Stimulated activated CD4-positive, alpha-beta T cell treated with anti-CD3 and anti-CD28 coated beads, TNF-alpha, amount 100 ng/mL, for 4 hours (primary cell): ENCODE results near the gene C10orf120.

ENCODE experiments used
- DNase-seq, 3 experiments: peaks; one replicate each; pipeline ENCODE4 v3.0.0-alpha.2; 2020; ENCODE audit warnings: low read depth in 3 of 3

C10orf120 gene

DNA sequence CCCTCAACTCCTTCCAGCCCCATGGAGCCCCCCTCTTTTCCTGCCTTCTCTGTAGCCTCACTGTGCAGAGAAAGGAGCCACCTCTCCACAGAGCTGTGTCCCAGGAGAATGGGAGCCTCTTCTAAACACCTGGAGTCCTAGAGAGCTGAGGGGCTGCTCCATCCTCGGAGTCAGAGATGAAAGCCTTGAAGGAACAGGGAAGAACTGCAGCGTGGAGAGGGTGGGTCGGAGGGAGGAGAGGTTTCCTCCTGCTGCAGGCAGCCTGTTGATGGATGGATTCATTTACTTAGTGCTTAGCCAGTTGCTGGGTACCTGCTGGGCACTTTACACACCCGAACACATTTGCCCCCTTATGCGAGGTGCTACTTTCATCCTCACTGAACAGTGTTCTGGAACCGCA is 39.0 kb downstream of the C10orf120 start:
- DNase-seq: no peak

- DNase-seq: no peak
Measured at GRCh38 chr10:122659651-122660050, 40.0 kb downstream of the C10orf120 start.

DNA sequence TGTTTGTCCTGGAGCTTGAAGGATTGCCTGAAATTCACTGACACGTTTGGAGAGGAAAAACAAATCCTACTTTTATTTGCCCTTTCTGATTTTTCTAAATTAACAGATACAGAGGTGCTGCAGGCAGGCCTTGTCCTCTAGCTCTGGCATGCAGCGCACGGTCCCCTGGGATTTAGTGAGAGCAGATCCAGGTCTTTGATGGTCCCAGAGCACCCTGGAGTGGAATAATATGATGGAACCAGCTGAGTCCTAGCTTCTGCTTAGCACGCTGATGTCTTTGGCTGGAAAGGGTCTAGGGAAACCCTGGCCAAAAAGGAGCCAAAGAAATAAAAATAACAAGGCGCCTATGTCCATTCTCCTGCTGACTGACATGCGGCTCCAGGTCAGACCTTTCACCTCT is 40.5 kb downstream of the C10orf120 start:
- DNase-seq: no peak

DNA sequence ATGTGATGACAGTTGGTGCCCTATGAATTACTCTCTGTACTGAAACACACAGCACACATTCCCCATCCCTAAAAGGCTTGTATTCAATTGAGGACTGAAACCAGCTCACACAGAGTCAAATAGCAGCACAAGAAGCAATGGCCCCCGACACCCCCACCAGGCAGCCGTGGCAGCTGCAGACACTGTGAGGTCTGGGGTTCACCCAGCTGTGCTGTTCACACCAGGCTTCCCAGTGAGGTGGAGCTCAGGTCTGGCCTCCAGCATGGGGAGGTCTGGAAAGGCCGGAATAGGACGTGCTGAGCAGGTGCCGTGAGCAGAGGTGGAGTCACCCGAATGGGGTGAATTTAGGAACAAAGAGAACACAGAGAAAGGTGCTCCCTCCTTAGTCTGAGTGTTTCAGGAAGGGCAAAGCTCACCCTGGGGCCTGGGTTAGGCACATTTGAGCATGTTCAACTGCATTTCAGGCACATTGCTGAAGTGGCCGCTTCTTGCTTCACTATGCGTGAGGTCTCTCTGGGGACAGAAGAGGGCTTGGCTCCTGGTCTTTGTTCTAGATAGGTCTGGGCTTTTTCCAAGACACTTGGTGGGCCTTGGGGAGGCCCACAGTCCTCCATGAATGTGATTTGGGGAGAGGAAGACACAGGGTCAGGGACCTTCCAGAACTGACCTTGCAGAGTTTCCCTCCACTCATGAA is 41.1 kb downstream of the C10orf120 start:
- DNase-seq: no peak

DNA sequence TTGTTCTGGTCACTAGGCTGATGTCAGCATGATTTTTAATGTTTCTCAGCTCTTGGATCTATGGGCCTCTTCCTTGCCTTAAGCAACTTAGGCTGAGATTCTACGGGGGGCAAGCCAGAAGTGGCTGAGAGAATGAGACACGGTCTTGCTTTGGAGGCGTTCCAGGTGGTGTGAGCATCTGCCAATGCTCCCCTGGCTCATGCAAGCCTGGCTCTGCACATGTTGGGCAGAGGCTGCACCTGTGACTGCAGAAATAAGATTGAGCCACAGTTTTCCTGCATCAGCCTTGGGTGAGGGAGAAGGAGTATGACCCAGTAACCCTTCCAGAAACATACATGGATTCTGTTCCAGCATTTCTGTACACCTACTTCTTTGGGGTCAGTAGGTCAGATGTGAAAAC is 41.9 kb downstream of the C10orf120 start:
- no peak for DNase-seq

DNA sequence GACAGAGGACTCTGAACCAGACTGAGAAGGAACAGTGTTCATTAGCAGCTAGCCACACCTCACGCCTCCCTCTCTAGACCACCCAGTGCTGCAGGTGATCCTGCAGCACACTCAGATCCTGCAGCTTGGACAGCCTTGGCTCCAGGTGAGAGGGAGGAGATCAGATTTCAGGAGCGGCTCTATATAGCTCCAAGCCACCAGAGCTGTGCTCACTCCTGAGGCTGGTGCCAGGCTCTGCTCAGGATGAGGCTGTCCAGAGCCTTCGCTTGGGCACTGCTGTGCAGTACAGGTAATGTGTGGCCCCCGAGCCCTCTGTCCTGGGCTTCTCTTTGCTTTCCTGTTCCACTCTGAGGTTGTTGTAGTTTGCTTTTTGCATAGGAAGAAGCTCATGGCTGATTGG is 42.4 kb downstream of the C10orf120 start:
- DNase-seq: no peak

DNA sequence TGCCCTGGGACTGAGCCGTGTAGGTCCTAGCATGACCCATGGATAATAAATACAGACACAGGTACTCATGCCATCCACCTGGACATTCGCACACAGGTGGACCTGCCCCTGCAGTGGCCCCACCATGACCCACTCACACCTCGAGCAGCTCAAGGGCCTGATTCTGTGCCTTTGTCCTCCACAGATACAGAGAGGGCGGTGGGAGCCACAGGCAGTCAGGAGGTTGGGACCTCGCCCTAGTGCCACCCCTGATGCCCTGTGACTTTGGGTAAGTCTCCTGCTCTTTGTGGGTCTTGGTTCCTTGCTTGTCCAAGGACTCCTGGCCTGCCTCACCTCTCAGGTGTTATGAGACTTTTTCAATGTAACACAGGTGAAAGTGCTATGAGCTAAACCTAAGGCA is 42.9 kb downstream of the C10orf120 start:
- DNase-seq: no peak

GRCh38 chr10:122656308-122656705 is 43.3 kb downstream of the C10orf120 start:
- DNase-seq: no peak

DNA sequence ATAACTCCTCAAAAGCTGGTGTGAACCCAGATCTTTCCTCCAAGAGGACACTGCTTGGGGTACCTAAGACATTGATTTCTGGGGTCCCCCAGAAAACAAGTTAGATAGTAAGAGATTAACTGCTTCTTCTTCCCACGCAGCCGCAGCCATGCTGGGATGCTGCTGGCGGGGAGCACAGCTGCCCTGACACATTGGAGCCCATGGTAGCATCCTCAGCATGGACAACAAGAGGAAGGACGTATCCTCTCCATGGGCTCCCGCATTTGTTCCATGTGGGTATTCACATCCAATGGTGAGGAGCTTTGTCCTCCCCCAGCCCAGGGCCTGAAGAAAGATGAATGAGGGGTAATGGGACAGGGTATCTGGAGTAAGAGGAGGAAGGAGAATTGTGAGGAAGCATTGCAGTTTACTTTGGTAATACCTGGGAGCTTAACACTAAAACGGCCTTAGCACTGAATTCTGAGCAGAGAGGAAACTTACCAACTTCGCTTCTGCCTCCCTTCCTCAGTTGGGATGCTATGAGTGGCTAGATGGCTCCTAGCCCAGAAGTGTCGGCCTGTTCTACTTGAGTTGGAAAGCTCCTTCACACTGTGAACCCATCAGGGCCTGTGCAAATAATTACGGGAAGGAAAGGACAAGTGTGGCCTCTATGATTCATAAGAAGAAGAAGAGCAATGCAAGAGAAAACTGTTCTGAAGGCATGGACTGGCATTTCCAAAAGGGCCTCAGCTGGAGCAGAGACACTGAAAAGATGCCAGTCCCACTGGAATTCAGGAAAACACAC is 43.9 kb downstream of the C10orf120 start:
- DNase-seq: no peak

- no peak for DNase-seq
Measured at GRCh38 chr10:122650331-122650730, 49.3 kb downstream of the C10orf120 start.

GRCh38 chr10:122649903-122650302 is 49.7 kb downstream of the C10orf120 start:
- no peak for DNase-seq

DNA sequence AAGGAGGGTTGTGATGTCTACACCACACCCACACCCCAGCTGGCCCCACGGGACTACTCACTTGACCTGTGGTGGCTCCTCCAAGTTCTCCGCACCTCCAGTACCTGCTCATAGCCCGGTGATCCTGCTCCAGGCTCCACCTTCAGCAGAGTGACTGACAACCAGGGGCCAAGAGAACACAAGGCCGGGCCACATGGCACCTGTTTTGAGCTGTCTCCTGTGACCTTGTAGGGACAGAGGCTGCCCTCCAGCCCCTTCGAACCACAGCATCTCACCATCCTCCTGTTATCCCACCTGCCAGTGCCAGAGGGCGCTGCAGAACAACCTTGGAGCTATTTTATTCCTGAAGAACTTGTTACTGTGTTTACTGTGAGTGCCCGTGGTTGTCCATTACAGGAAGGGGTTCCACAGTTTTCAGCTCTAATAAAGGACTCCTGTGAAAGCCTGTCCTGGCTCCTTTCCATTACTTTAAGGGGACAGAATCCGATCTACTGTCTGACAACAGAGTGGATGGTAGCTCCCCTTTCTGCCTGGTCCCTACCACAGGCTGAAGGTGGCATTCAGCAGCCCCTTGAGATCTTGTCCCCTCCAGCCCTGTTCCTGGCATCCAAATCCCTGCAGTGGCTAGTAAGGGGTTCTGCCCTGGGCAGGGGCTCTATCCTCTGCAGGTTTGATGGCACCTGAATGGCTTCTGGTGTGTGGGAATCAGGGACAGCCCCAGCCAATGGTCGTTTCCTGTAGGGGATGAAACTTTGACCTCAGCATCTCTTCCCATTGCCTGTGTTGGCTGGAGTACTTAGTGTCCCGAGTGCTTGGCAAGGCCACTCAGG is 50.8 kb downstream of the C10orf120 start:
- no peak for DNase-seq
